CD4-positive, alpha-beta T cell (primary cell): Measurements from ENCODE around the gene FBXL20. TPM values are rescaled to one million over a fixed set of nuclear protein-coding genes. Genes with fewer than 3 reads are reported as not detected.
A peak's percentile ranks its signal among the peaks of the same experiment; 100 is the strongest.

Experiments used
- ATAC-seq: fragments of 200-7000 bp; cut with Tn5 transposase; one replicate; pipeline ENCODE4 v1.10.0; 2022; ENCODE audit warnings: mild to moderate bottlenecking; ENCODE audit not compliant: poor library complexity
- CTCF ChIA-PET: fragments of 350-600 bp; sonication (Branson Sonifier 250); formaldehyde crosslinking; loops from one replicate; lab custom pipeline; 2021; ENCODE audit warnings: antibody characterized with exemption, inconsistent platforms; lab: Charles Lee
- POLR2A ChIA-PET: fragments of 350-600 bp; sonication (Branson Sonifier 250); formaldehyde crosslinking; loops from one replicate; lab custom pipeline; 2021; ENCODE audit warnings: antibody characterized with exemption, inconsistent platforms; lab: Charles Lee
- DNase-seq, 14 experiments: peaks; one replicate each; pipeline ENCODE4 v3.0.0-alpha.2; 2013 to 2020; ENCODE audit warnings: mixed read lengths in 2 of 14
- H3K27ac ChIP-seq, 2 donors: one replicate each; pipeline versions ENCODE4 v1.5.1 to v1.7.0; 2013; ENCODE audit warnings: low read length in 2 of 2, low read depth in 1 of 2, mild to moderate bottlenecking in 1 of 2
- H3K27me3 ChIP-seq, 2 experiments: 1 replicate in 1 of 2; 2 replicates in 1 of 2; pipeline versions ENCODE4 v1.6.1 to v1.7.0; 2013; ENCODE audit warnings: low read length in 2 of 2, control low read depth in 1 of 2, mild to moderate bottlenecking in 1 of 2, moderate library complexity in 1 of 2; ENCODE audit not compliant: insufficient read depth in 2 of 2, control insufficient read depth in 1 of 2
- H3K36me3 ChIP-seq: one replicate; pipeline ENCODE4 v1.6.1; 2013; ENCODE audit warnings: low read length, control low read depth; ENCODE audit not compliant: insufficient read depth
- H3K4me1 ChIP-seq: one replicate; pipeline ENCODE4 v1.6.1; 2013; ENCODE audit warnings: low read length, control low read depth; ENCODE audit not compliant: insufficient read depth
- H3K4me3 ChIP-seq: one replicate; pipeline ENCODE4 v1.5.1; 2013; ENCODE audit warnings: mild to moderate bottlenecking, low read length, moderate library complexity
- H3K9me3 ChIP-seq, 2 experiments: 1 replicate in 1 of 2; 2 replicates in 1 of 2; pipeline versions ENCODE4 v1.6.1 to v1.7.0; 2013; ENCODE audit warnings: low read length in 2 of 2, mild to moderate bottlenecking in 2 of 2, control low read depth in 1 of 2, moderate library complexity in 1 of 2; ENCODE audit not compliant: control insufficient read depth in 1 of 2, insufficient read depth in 1 of 2
- H3K27ac Mint-ChIP-seq: one replicate; pipeline ENCODE4 v1.8.0; 2020; ENCODE audit warnings: mixed read lengths
- H3K27me3 Mint-ChIP-seq: one replicate; pipeline ENCODE4 v1.8.0; 2021; ENCODE audit warnings: mixed read lengths
- H3K36me3 Mint-ChIP-seq: one replicate; pipeline ENCODE4 v1.8.0; 2021; ENCODE audit warnings: low read depth, mixed read lengths
- H3K4me1 Mint-ChIP-seq: one replicate; pipeline ENCODE4 v1.8.0; 2021; ENCODE audit warnings: low read depth, mixed read lengths
- H3K4me3 Mint-ChIP-seq: one replicate; pipeline ENCODE4 v1.8.0; 2020; ENCODE audit warnings: mild to moderate bottlenecking, mixed read lengths
- H3K9me3 Mint-ChIP-seq: one replicate; pipeline ENCODE4 v1.8.0; 2020; ENCODE audit warnings: mixed read lengths
- intact Hi-C, 2 experiments: fragments of 100-400 bp; cut with DNase I in 1 of 2; cut with micrococcal nuclease in 1 of 2; formaldehyde crosslinking; loops; one replicate each; pipeline versions ENCODE4 v1.15.1 to v1.9.0; 2023 to 2025; cut with DNase I, micrococcal nuclease
- total RNA-seq, 174 experiments: library from RNA in 2 of 174; stranded (reverse) in 2 of 174; gene quantifications; one replicate each; pipeline ENCODE4 v1.2.3 and lab custom pipeline; 2021 to 2026
- TF ChIP-seq, protein P1 (sequence below): fragments of 200-600 bp; IDR thresholded peaks from one replicate; pipeline ENCODE4 v1.8.0; 2022; ENCODE audit warnings: antibody characterized with exemption, mild to moderate bottlenecking

FBXL20 gene
- total RNA-seq, 2 experiments from 2014 or later, result 16.7 to 17.1 TPM

GRCh38 chr17:39408360-39408759 is 6.9 kb upstream of the FBXL20 start:
- H3K9me3 ChIP-seq, result no peaks in the 10 kb centered on the region
- Mint-ChIP-seq H3K27ac (no peak overlapping the region), H3K27me3 (no peaks in the 10 kb centered on the region), H3K4me1 (peaks cover 5% of the 10 kb centered on the region), H3K4me3 (no peak overlapping the region), H3K36me3 (peaks cover 44% of the 10 kb centered on the region), H3K9me3 (no peaks in the 10 kb centered on the region)
- no peak overlapping the region for H3K4me3 ChIP-seq
- no peaks in the 10 kb centered on the region for H3K4me1 ChIP-seq
- TF ChIP-seq, protein P1, sequence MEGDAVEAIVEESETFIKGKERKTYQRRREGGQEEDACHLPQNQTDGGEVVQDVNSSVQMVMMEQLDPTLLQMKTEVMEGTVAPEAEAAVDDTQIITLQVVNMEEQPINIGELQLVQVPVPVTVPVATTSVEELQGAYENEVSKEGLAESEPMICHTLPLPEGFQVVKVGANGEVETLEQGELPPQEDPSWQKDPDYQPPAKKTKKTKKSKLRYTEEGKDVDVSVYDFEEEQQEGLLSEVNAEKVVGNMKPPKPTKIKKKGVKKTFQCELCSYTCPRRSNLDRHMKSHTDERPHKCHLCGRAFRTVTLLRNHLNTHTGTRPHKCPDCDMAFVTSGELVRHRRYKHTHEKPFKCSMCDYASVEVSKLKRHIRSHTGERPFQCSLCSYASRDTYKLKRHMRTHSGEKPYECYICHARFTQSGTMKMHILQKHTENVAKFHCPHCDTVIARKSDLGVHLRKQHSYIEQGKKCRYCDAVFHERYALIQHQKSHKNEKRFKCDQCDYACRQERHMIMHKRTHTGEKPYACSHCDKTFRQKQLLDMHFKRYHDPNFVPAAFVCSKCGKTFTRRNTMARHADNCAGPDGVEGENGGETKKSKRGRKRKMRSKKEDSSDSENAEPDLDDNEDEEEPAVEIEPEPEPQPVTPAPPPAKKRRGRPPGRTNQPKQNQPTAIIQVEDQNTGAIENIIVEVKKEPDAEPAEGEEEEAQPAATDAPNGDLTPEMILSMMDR, result no peak
- POLR2A ChIA-PET, result no interaction called here
- no peak overlapping the region for H3K27ac ChIP-seq
- intact Hi-C loops, result loop anchor here in 1 of 2 experiments (10.0 kb wide), 1 partner anchor 604 kb away; no protein-coding TSS in a partner anchor
- CTCF ChIA-PET, result no interaction called here
- H3K36me3 ChIP-seq, result peaks cover 54% of the 10 kb centered on the region
- DNase-seq, result no peak
- no peaks in the 10 kb centered on the region for H3K27me3 ChIP-seq
- ATAC-seq, result no peak

GRCh38 chr17:39406951-39407350 is 5.5 kb upstream of the FBXL20 start:
- Histone ChIP-seq H3K27me3 (no peaks in the 10 kb centered on the region), H3K36me3 (peaks cover 45% of the 10 kb centered on the region), H3K4me1 (no peaks in the 10 kb centered on the region), H3K4me3 (no peak overlapping the region), H3K27ac (no peak overlapping the region), H3K9me3 (no peaks in the 10 kb centered on the region)
- Mint-ChIP-seq H3K4me3 (peak overlapping the region; percentile 50), H3K9me3 (no peaks in the 10 kb centered on the region), H3K36me3 (peaks cover 45% of the 10 kb centered on the region), H3K4me1 (peaks cover 13% of the 10 kb centered on the region), H3K27me3 (no peaks in the 10 kb centered on the region), H3K27ac (no peak overlapping the region)
- intact Hi-C loops, result loop anchor here in 1 of 2 experiments (10.0 kb wide), 1 partner anchor 602 kb away; no protein-coding TSS in a partner anchor
- CTCF ChIA-PET, result no interaction called here
- TF ChIP-seq, protein P1, result no peak
- no peak for DNase-seq
- POLR2A ChIA-PET, result interaction anchor here (0.9 kb wide), 1 partner anchor 13 kb away, joined by 4 read pairs; no protein-coding TSS in a partner anchor
- no peak for ATAC-seq

DNA sequence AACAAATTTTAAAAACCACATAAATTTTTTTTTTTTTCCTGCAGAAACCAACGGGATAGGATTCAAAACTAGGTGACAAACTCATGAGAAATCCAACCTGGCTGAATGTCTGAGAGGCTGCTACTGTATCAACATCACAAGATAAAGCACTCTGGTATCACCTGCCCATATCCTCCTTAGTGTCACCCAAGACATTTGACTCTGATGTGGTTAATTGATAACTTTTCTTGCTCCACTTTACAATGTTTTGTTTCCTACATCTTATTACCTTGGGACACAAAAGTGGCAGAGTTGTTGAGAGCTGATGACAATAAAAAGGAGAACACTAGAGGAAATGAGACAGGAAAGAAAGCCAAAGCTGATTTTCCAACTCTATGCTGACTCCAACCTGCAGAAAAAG is 4.0 kb upstream of the FBXL20 start:
- H3K27me3 ChIP-seq, result no peaks in the 10 kb centered on the region
- intact Hi-C loops, result loop anchor here in 1 of 2 experiments (10.0 kb wide), 1 partner anchor 601 kb away; no protein-coding TSS in a partner anchor
- peaks cover 40% of the 10 kb centered on the region for H3K36me3 Mint-ChIP-seq
- peaks cover 31% of the 10 kb centered on the region for H3K36me3 ChIP-seq
- peaks cover 8% of the 10 kb centered on the region for H3K4me1 ChIP-seq
- peak overlapping the region; percentile 39 for H3K4me3 Mint-ChIP-seq
- no peaks in the 10 kb centered on the region for H3K27me3 Mint-ChIP-seq
- H3K9me3 ChIP-seq, result no peaks in the 10 kb centered on the region
- no peak overlapping the region for H3K4me3 ChIP-seq
- no peaks in the 10 kb centered on the region for H3K9me3 Mint-ChIP-seq
- ChIA-PET CTCF (no interaction called here), POLR2A (no interaction called here)
- TF ChIP-seq, protein P1, result no peak
- no peak overlapping the region for H3K27ac ChIP-seq
- ATAC-seq (no peak), DNase-seq (no peak)
- no peak overlapping the region for H3K27ac Mint-ChIP-seq
- H3K4me1 Mint-ChIP-seq, result peaks cover 19% of the 10 kb centered on the region
